SHP77 treated with DMSO at 0.1 percent for 48 hours (cell line): ENCODE results near the gene SENP5.

Experiments used
- DNase-seq: peaks from one replicate; lab custom pipeline; 2025; lab: John Stamatoyannopoulos, UW

The SENP5 gene

GRCh38 chr3:196889844-196890708, 22.4 kb downstream of the SENP5 start:
- DNase-seq, result no peak

- no peak for DNase-seq
Measured at GRCh38 chr3:196894557-196895295, 27.0 kb downstream of the SENP5 start.

GRCh38 chr3:196896229-196896628, 28.5 kb downstream of the SENP5 start:
- DNase-seq, result no peak

- no peak for DNase-seq
Measured at GRCh38 chr3:196901768-196902167, 34.0 kb downstream of the SENP5 start.

- DNase-seq, result no peak
Measured at GRCh38 chr3:196902296-196902695, 34.6 kb downstream of the SENP5 start.

- DNase-seq, result no peak
Measured at GRCh38 chr3:196903740-196904139, 36.0 kb downstream of the SENP5 start.

GRCh38 chr3:196914866-196915265, 47.1 kb downstream of the SENP5 start:
- no peak for DNase-seq

- DNase-seq, result no peak
Measured at GRCh38 chr3:196915375-196915774, 47.7 kb downstream of the SENP5 start.

GRCh38 chr3:196916221-196916620, 48.5 kb downstream of the SENP5 start:
- DNase-seq, result no peak

GRCh38 chr3:196916995-196917394, 49.3 kb downstream of the SENP5 start:
- no peak for DNase-seq

GRCh38 chr3:196918968-196919367, 51.2 kb downstream of the SENP5 start:
- DNase-seq, result no peak

GRCh38 chr3:196920733-196921132, 53.0 kb downstream of the SENP5 start:
- no peak for DNase-seq

- no peak for DNase-seq
Measured at GRCh38 chr3:196927571-196928453, 60.1 kb downstream of the SENP5 start.

- DNase-seq, result no peak
Measured at GRCh38 chr3:196931157-196931556, 63.4 kb downstream of the SENP5 start.

- DNase-seq, result no peak
Measured at GRCh38 chr3:196931828-196932587, 64.3 kb downstream of the SENP5 start.

GRCh38 chr3:196932600-196932999, 64.9 kb downstream of the SENP5 start:
- DNase-seq, result no peak

- no peak for DNase-seq
Measured at GRCh38 chr3:196936288-196936687, 68.6 kb downstream of the SENP5 start.

- no peak for DNase-seq
Measured at GRCh38 chr3:196938124-196938523, 70.4 kb downstream of the SENP5 start.

GRCh38 chr3:196938576-196938975, 70.9 kb downstream of the SENP5 start:
- no peak for DNase-seq

GRCh38 chr3:196941729-196942225, 74.1 kb downstream of the SENP5 start:
- no peak for DNase-seq

GRCh38 chr3:196942226-196942914, 74.7 kb downstream of the SENP5 start, which contains the start of gene NCBP2:
NCBP2 (minus strand) TSS chr3:196942528; CDS start chr3:196942503, 25 bp downstream.
- DNase-seq, result peak; percentile 37
